ENCODE results near the gene SUSD6. TPM values are rescaled to one million over a fixed set of nuclear protein-coding genes. Genes with fewer than 3 reads are reported as not detected.

The SUSD6 gene
- total RNA-seq, 1 experiment from 2014 or later: 3.7 TPM

- no peak overlapping the region for H3K4ac ChIP-seq (ENCODE audit: low read depth, low read length)
- no peak overlapping the region for H3K23ac ChIP-seq (ENCODE audit: insufficient read length, low read depth, low read length)
- no peaks in the 10 kb centered on the region for H3K79me1 ChIP-seq (ENCODE audit: insufficient read depth, low read depth, low read length, poor library complexity, severe bottlenecking)
- Mint-ChIP-seq H3K27ac (no peak overlapping the region), H3K27me3 (ENCODE audit: low read depth) (peaks cover 23% of the 10 kb centered on the region), H3K4me1 (peaks cover 3 to 5% of the 10 kb centered on the region in 2 experiments), H3K36me3 (ENCODE audit: insufficient read depth in 1 of 3, low read depth in 3 of 3) (peaks cover 15 to 30% (median 19%) of the 10 kb centered on the region in 3 experiments), H3K4me3 (no peak overlapping the region), H3K9me3 (peaks cover 0 to 2% of the 10 kb centered on the region in 2 experiments; a peak in 1 of 5 replicates)
- no peak overlapping the region for H3K18ac ChIP-seq (ENCODE audit: insufficient read length, low read depth, low read length)
- H3T11ph ChIP-seq (ENCODE audit: low read length): no peak overlapping the region
- no peak overlapping the region for H2BK120ac ChIP-seq (ENCODE audit: low read depth, low read length, poor library complexity, severe bottlenecking)
- peak; percentile 70 for DNase-seq
- no peak for TF ChIP-seq CTCF (conservative IDR thresholded peaks at IDR 0.05)
- H4K5ac ChIP-seq (ENCODE audit: insufficient read length, low read depth, low read length): no peak overlapping the region
- no peaks in the 10 kb centered on the region for H3K79me2 ChIP-seq (ENCODE audit: insufficient read depth, low read length)
- peak overlapping the region; percentile 32; the same call in 1 of the 2 replicates for H3K14ac ChIP-seq (ENCODE audit: insufficient read depth, low read length)
- no peak overlapping the region for H2AFZ ChIP-seq (ENCODE audit: low read length)
- no peak overlapping the region for H2BK15ac ChIP-seq (ENCODE audit: low read depth, low read length)
- H3K56ac ChIP-seq (ENCODE audit: insufficient read length, low read depth, low read length): no peak overlapping the region
- no peak overlapping the region for H2BK5ac ChIP-seq (ENCODE audit: insufficient read length, low read length)
- H3K27ac ChIP-seq (ENCODE audit: insufficient read length, low read depth, low read length): no peak overlapping the region
- no peaks in the 10 kb centered on the region for H4K20me1 ChIP-seq (ENCODE audit: control insufficient read depth, insufficient read depth, insufficient read length)
- H2BK20ac ChIP-seq (ENCODE audit: low read depth, low read length, poor library complexity, severe bottlenecking): no peak overlapping the region
- no peak overlapping the region for H3K9ac ChIP-seq (ENCODE audit: extremely low read depth, insufficient read length, low read length)
- no peak overlapping the region for H2AK5ac ChIP-seq (ENCODE audit: insufficient read length, low read length)
- H3K9me3 ChIP-seq (ENCODE audit: control insufficient read depth, low read depth, low read length): no peaks in the 10 kb centered on the region
- WGBS (ENCODE audit: extremely low coverage, insufficient read length, low lambda C conversion rate): no CpG with 5 or more reads among the region's 62 CpGs
- peaks cover 3% of the 10 kb centered on the region for H3K23me2 ChIP-seq (ENCODE audit: insufficient read length, low read depth, low read length, poor library complexity, severe bottlenecking)
- H3K4me1 ChIP-seq (ENCODE audit: insufficient read depth, low read length): no peaks in the 10 kb centered on the region
- H4K8ac ChIP-seq (replicated peaks; ENCODE audit: insufficient read length, low read depth, low read length): no peak overlapping the region
- H4K91ac ChIP-seq (ENCODE audit: insufficient read length, low read depth, low read length): no peak overlapping the region
- H3K27me3 ChIP-seq (ENCODE audit: insufficient read depth, low read length): peaks cover 12% of the 10 kb centered on the region; the same call in 1 of the 2 replicates
- H2BK12ac ChIP-seq (ENCODE audit: insufficient read length, low read depth, low read length): no peak overlapping the region
- H3K4me2 ChIP-seq (ENCODE audit: insufficient read depth, insufficient read length, low read length): no peak overlapping the region
Observed at GRCh38 chr14:69571449-69572029, 39.9 kb upstream of the SUSD6 start.
